Caco-2 (cell line): ENCODE measurements around the gene IGFLR1. TPM values are rescaled to one million over a fixed set of nuclear protein-coding genes. Genes with fewer than 3 reads are reported as not detected.
A peak's percentile ranks its signal among the peaks of the same experiment; 100 is the strongest.

Experiments
- BruUV-seq: library from RNA; stranded (reverse); fragments of 400-500 nt; replicated peaks from 2 replicates; lab custom pipeline; 2021; lab: Mats Ljungman, UMichigan
- CTCF ChIA-PET: fragments of 300-600 bp; sonication (Branson Sonifier 250); formaldehyde crosslinking; loops from one replicate; lab custom pipeline; 2022; ENCODE audit warnings: antibody characterized with exemption; lab: Charles Lee
- POLR2A ChIA-PET: fragments of 300-600 bp; sonication (Branson Sonifier 250); formaldehyde crosslinking; loops from one replicate; lab custom pipeline; 2022; ENCODE audit warnings: antibody characterized with exemption; lab: Charles Lee
- DNase-seq, 2 experiments: peaks; one replicate each; pipeline versions ENCODE4 v3.0.0 to v3.0.0-alpha.2; 2020 to 2022
- H3K27me3 ChIP-seq: replicated peaks from 2 replicates; pipeline ENCODE4 v1.6.0; 2011; ENCODE audit warnings: low read length; ENCODE audit not compliant: control insufficient read depth, insufficient read depth
- H3K36me3 ChIP-seq: 2 replicates; pipeline ENCODE4 v1.5.1; 2011; ENCODE audit warnings: low read length; ENCODE audit not compliant: control insufficient read depth, insufficient read depth
- H3K4me1 ChIP-seq: fragments of 250-450 bp; sonication (Bioruptor Pico); 2 replicates; pipeline ENCODE4 v1.5.1; 2020; ENCODE audit warnings: mild to moderate bottlenecking
- H3K4me3 ChIP-seq: 2 replicates; pipeline ENCODE4 v1.5.1; 2011; ENCODE audit warnings: low read depth, mild to moderate bottlenecking, control low read depth, low read length
- H3K9me3 ChIP-seq: fragments of 250-450 bp; sonication (Bioruptor Pico); 2 replicates; pipeline ENCODE4 v1.5.1; 2020; ENCODE audit warnings: mild to moderate bottlenecking, moderate library complexity
- H3K27ac Mint-ChIP-seq: one replicate; pipeline ENCODE4 v1.8.0; 2022; ENCODE audit warnings: mixed read lengths; ENCODE audit not compliant: unreplicated experiment
- H3K27me3 Mint-ChIP-seq: one replicate; pipeline ENCODE4 v1.8.0; 2022; ENCODE audit warnings: mixed read lengths; ENCODE audit not compliant: insufficient read depth, unreplicated experiment
- H3K36me3 Mint-ChIP-seq: one replicate; pipeline ENCODE4 v1.8.0; 2022; ENCODE audit warnings: mild to moderate bottlenecking, mixed read lengths; ENCODE audit not compliant: insufficient read depth, unreplicated experiment
- H3K4me1 Mint-ChIP-seq: one replicate; pipeline ENCODE4 v1.8.0; 2022; ENCODE audit warnings: low read depth, mixed read lengths; ENCODE audit not compliant: unreplicated experiment
- H3K4me3 Mint-ChIP-seq: one replicate; pipeline ENCODE4 v1.8.0; 2022; ENCODE audit warnings: mild to moderate bottlenecking, moderate library complexity, mixed read lengths; ENCODE audit not compliant: unreplicated experiment
- H3K9me3 Mint-ChIP-seq: one replicate; pipeline ENCODE4 v1.8.0; 2022; ENCODE audit warnings: mixed read lengths; ENCODE audit not compliant: unreplicated experiment
- CTCF ChIP-seq, 2 experiments: fragments of 200-600 bp in 1 of 2; IDR thresholded peaks; 1 replicate in 1 of 2; 2 replicates in 1 of 2; pipeline versions ENCODE4 v1.5.1 to v1.8.0; 2011 to 2022; ENCODE audit warnings: antibody characterized with exemption in 1 of 2, control low read depth in 1 of 2, inconsistent platforms in 1 of 2, low read depth in 1 of 2, low read length in 1 of 2, mild to moderate bottlenecking in 1 of 2, moderate library complexity in 1 of 2; ENCODE audit not compliant: insufficient read depth in 1 of 2, severe bottlenecking in 1 of 2, unreplicated experiment in 1 of 2
- intact Hi-C: fragments of 100-400 bp; cut with micrococcal nuclease; formaldehyde crosslinking; loops from one replicate; pipeline ENCODE4 v1.10.0; 2022; ENCODE audit not compliant: unreplicated experiment
- total RNA-seq: library from RNA; stranded (reverse); gene quantifications from 2 replicates; pipeline ENCODE4 v1.2.3, GENCODE V29; 2022

IGFLR1 gene
- total RNA-seq, 1 experiment from 2014 or later, result 11.3 TPM

GRCh38 chr19:35754370-35755130 is 12.3 kb upstream of the IGFLR1 start:
- no peaks in the 10 kb centered on the region for H3K27me3 ChIP-seq
- no peak for DNase-seq
- no peak overlapping the region for H3K4me3 ChIP-seq
- Mint-ChIP-seq H3K36me3 (peaks cover 33% of the 10 kb centered on the region), H3K4me3 (peak overlapping the region; percentile 64), H3K27me3 (no peaks in the 10 kb centered on the region), H3K9me3 (no peaks in the 10 kb centered on the region), H3K27ac (no peak overlapping the region), H3K4me1 (peaks cover 11% of the 10 kb centered on the region)
- no peaks in the 10 kb centered on the region for H3K9me3 ChIP-seq
- H3K4me1 ChIP-seq, result peaks cover 6% of the 10 kb centered on the region
- H3K36me3 ChIP-seq, result no peaks in the 10 kb centered on the region
- BruUV-seq, result no TSS peak
- ChIA-PET POLR2A (no interaction called here), CTCF (no interaction called here)
- TF ChIP-seq CTCF (IDR thresholded peaks at IDR 0.05; ENCODE audit: insufficient read depth in 1 of 2, low read depth in 1 of 2, low read length in 1 of 2, severe bottlenecking in 1 of 2, unreplicated experiment in 1 of 2), result no peak
- intact Hi-C loops, result loop anchor here (5.0 kb wide), 1 partner anchor 107 kb away; the partner anchor contains the start of gene COX6B1

- H3K36me3 ChIP-seq, result no peaks in the 10 kb centered on the region
- no peak overlapping the region for H3K4me3 ChIP-seq
- no TSS peak for BruUV-seq
- intact Hi-C loops, result no loop called here
- Mint-ChIP-seq H3K4me3 (no peak overlapping the region), H3K27me3 (no peaks in the 10 kb centered on the region), H3K4me1 (peaks cover 17% of the 10 kb centered on the region), H3K9me3 (no peaks in the 10 kb centered on the region), H3K27ac (no peak overlapping the region), H3K36me3 (peaks cover 35% of the 10 kb centered on the region)
- H3K4me1 ChIP-seq, result peaks cover 6% of the 10 kb centered on the region
- CTCF ChIA-PET, result no interaction called here
- no peaks in the 10 kb centered on the region for H3K9me3 ChIP-seq
- POLR2A ChIA-PET, result no interaction called here
- no peak for TF ChIP-seq CTCF (IDR thresholded peaks at IDR 0.05; ENCODE audit: insufficient read depth in 1 of 2, low read depth in 1 of 2, low read length in 1 of 2, severe bottlenecking in 1 of 2, unreplicated experiment in 1 of 2)
- H3K27me3 ChIP-seq, result no peaks in the 10 kb centered on the region
- no peak for DNase-seq
Observed at GRCh38 chr19:35753634-35754369, 11.6 kb upstream of the IGFLR1 start.

- Histone ChIP-seq H3K36me3 (no peaks in the 10 kb centered on the region), H3K9me3 (no peaks in the 10 kb centered on the region), H3K4me3 (no peak overlapping the region), H3K27me3 (no peaks in the 10 kb centered on the region), H3K4me1 (peaks cover 7% of the 10 kb centered on the region)
- no peaks in the 10 kb centered on the region for H3K9me3 Mint-ChIP-seq
- no TSS peak for BruUV-seq
- peaks cover 20% of the 10 kb centered on the region for H3K4me1 Mint-ChIP-seq
- DNase-seq, result no peak
- H3K27ac Mint-ChIP-seq, result no peak overlapping the region
- intact Hi-C loops, result no loop called here
- H3K4me3 Mint-ChIP-seq, result no peak overlapping the region
- ChIA-PET CTCF (no interaction called here), POLR2A (interaction anchor here (0.5 kb wide), 1 partner anchor 67 kb away, joined by 3 read pairs; no protein-coding TSS in a partner anchor)
- peaks cover 34% of the 10 kb centered on the region for H3K36me3 Mint-ChIP-seq
- no peak for TF ChIP-seq CTCF (IDR thresholded peaks at IDR 0.05; ENCODE audit: insufficient read depth in 1 of 2, low read depth in 1 of 2, low read length in 1 of 2, severe bottlenecking in 1 of 2, unreplicated experiment in 1 of 2)
- no peaks in the 10 kb centered on the region for H3K27me3 Mint-ChIP-seq
Observed at GRCh38 chr19:35752746-35753350, 10.6 kb upstream of the IGFLR1 start.
